Endothelial cell of hepatic sinusoid (primary cell): ENCODE data around the gene KNDC1.
"Not testable (repeated sequence)": the region's sequence is repeated elsewhere in the genome, so short reads cannot be mapped to it uniquely, and the experiment has no call there.

Source experiments
- in situ Hi-C: cut with HindIII; loops from 2 replicates; pipeline ENCODE4 v1.10.0; 2017; ENCODE audit warnings: low sequenced_read_pairs

The KNDC1 gene, protein sequence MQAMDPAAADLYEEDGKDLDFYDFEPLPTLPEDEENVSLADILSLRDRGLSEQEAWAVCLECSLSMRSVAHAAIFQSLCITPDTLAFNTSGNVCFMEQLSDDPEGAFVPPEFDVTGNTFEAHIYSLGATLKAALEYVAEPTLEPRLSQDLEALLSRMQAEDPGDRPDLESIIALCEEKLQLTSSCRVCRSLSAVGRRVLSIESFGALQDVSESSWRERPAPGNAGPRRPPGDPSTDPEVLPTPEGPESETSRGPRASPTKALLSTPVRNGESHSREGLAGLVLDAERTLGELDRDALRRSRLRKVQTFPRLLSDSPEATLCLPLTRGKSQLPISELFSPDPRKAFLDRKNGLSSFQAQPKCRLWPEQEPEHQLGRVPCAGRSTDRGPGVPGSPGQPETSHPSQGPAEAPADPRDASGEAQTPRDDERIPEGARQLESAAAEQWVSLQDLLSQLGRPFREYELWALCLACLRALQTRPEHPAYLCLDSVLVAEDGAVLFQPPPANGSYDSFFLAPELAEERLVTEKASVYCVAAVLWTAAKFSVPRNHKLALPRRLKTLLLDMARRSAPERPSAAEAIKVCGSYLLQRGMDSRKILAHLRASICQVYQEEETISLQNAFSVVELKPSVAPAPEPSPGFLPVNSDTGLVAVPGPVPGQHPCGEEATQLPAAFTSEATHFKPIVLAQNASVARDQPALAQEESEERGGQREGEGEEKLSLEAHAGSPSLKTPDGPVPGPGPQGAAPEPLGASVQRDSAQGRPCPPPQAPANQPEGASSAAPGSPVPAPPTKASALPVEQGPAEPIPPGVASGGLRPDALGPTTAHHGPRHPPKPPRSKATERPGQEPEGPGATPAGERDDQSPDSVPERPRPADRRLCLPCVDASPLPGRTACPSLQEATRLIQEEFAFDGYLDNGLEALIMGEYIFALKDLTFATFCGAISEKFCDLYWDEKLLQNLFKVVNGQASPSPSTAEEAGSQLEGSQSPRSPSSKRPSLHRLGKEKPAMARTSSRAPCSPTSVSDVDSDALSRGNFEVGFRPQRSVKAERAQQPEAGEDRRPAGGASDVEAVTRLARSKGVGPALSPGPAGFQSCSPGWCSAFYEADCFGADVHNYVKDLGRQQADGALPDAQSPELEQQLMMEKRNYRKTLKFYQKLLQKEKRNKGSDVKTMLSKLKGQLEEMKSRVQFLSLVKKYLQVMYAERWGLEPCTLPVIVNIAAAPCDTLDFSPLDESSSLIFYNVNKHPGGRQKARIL (N-terminal part only)

DNA sequence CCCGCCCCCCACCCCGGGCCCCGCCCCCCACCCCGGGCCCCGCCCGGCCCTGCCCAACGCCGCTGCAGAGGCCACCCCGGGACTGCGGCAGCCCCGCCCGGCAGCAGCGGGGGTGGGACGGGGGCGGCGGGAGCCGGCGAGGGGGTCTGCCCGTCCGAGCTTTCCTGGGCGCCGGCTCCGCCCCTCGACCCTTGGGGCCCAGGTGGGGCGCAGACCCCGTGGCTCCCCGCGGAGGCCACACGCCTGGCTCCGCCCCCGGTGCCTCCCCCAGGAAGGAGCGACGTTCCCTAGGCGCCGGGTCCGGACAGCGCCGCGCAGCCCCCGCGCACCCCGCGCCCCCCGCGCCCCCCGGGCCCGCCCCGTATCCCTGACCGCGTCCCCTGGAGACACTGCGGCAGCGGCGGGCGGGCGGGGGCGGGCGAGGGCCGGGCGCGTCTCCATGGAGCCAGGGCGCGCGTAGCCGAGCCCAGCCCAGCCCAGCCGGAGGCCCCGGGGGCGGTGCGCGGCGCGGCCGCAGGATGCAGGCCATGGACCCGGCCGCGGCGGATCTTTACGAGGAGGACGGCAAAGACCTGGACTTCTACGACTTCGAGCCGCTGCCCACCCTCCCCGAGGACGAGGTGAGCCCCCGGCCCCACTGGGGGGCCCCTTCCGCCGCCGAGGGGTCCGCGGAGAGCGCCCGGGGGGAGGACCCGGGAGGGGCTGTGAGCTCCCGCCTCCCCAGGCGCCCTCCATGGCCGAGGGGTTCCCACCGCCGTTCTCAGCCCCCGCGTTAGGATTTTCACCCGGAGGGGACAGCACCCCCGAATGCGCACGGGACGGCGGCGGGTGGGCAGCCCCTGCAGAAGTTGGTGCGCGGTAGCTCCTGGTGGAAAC lies at the start of gene KNDC1:
Gene KNDC1 (plus strand): TSS at position 270 of the 876 bp plus-strand sequence. CDS start 249 bp downstream, at position 519.
- in situ Hi-C loops, result loop anchor here (5.0 kb wide), 3 partner anchors 42 to 97 kb away; partner anchors contain the start of gene VENTX

- in situ Hi-C loops, result no loop called here
Measured at GRCh38 chr10:133110609-133111275, 49.3 kb upstream of the KNDC1 start.

GRCh38 chr10:133111640-133112039 lies 48.4 kb upstream of the KNDC1 start:
- in situ Hi-C loops, result not testable (repeated sequence)

DNA sequence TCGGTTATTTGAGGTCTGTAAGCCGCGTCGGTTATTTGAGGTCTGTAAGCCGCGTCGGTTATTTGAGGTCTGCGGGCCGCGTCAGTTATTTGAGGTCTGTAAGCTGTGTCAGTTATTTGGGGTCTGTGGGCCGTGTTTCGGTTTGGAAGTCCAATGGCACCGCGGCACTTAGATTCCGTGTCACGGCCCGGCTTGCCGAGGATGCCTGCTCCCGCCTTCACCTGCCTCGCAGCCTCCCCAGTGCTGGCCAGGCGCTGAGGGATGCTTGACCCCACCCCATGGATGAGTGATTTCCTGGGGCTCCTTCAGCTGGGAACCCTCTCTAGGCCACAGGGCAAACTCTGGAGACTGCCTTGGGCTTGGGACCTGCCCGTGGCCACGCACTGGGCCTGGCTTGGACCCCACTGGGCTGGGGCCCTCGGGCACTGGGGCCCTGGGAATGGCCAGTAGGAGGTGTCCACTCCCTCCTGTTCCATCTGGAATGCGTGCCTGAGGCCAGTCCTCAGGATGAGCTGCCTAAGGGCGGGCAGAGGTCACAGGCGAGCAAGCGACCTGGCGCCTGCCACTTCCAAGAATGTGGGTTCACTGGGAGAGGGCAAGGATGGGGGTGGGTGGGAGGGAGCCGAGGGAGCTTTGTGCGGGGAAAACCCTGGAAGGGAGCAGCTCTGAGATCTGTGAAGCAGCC lies 46.7 kb upstream of the KNDC1 start:
- in situ Hi-C loops, result no loop called here

DNA sequence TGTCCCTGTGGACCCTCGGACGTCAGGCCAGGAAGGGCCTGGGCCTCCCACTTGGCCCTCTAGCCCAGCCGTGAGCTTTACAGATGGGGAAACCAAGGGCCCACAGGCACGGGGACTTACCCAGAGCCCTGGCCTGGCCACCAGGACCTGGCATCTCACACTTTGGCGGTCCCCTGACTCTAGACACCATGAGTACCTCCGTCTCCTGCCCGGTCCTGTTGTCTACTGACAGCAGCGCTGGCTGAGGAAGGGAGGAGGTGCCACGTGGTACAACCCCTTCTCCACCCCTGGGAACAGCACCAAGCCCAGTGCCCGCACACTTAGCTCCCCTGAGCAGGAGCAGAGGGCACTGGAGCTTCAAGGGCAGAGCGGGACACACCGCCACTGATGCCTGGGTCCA lies 46.2 kb upstream of the KNDC1 start:
- in situ Hi-C loops, result no loop called here

- in situ Hi-C loops, result no loop called here
Measured at GRCh38 chr10:133114251-133114650, 45.8 kb upstream of the KNDC1 start.

DNA sequence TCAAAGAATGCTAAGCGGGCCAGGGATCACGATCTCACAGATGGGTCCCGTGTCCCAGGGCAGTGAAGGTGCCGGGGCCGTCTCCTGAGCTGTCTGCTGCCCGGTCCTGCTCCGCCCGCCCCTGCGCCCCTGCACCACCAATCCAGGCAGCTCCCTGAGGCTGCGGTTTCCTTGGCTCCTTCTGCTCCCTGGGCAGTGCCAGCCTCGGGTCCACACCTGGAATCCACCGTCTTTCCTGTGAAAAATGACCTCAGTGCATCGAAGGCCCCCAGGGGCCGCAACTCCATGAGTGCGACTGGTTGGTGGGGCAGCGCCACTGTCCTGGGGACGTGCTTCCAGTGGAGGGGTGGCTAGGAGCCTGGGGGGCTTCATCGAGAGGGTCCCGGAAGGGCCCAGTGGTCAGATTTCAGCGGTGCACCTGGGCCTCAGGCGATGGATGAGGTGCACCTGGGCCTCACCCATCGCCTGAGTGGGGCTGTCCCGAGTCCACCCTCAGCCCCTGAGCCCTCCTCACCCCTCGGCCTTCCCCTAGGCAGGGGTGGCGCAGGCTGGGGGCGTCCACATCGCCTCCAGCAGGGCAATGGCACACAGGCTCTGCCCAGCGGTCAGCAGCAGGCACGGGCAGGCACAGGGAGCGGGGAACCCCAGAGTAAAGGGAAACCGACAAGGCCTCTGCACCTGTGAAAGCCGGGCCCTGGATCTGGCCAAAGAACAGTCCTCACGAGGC lies 45.1 kb upstream of the KNDC1 start:
- in situ Hi-C loops, result no loop called here

DNA sequence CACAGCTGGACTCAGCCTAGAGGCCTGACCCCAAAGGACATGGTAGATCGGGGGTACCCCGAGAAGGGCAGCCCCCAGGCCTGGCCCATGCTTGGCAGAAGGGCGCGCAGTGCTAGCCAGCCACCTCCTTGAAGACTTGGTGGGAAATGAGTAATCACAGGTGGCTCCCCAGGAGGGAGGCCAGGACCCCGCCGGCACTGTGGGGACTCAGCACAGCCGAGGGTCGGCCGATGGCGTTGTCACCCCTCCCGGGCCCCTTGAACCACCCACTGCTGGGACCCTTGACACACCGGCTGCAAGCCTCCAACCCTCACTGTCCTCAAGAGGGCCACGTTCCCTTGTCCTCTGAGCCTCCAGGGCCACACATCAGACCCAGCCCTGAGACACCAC lies 44.6 kb upstream of the KNDC1 start:
- in situ Hi-C loops, result no loop called here

DNA sequence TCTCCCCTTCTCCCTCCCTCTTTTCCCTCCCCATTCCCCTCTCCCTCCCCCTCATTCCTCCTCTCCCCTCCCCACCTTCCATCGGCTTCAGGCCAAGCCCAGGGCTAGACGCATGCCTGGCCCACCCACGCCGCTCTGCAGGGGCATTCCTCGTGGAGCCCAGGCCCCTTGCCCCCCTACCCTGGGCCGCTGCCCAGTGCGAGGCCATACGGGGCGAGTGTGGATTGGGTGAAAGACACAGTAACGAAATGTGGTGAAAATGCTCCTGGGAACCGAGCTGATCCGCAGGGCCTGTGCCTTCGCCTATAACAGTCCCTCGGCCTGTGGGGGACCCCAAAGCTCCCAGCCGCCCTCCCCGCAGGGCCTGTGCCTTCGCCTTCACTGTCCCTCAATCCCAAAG lies 44.0 kb upstream of the KNDC1 start:
- in situ Hi-C loops, result no loop called here

- in situ Hi-C loops, result no loop called here
Measured at GRCh38 chr10:133116455-133116854, 43.6 kb upstream of the KNDC1 start.

- in situ Hi-C loops, result no loop called here
Measured at GRCh38 chr10:133117036-133117687, 42.9 kb upstream of the KNDC1 start.

GRCh38 chr10:133117688-133118071 lies 42.3 kb upstream of the KNDC1 start:
- in situ Hi-C loops, result no loop called here

GRCh38 chr10:133121479-133121878 lies 38.5 kb upstream of the KNDC1 start:
- in situ Hi-C loops, result no loop called here

- in situ Hi-C loops, result no loop called here
Measured at GRCh38 chr10:133122171-133122935, 37.7 kb upstream of the KNDC1 start.

- in situ Hi-C loops, result no loop called here
Measured at GRCh38 chr10:133123050-133123745, 36.8 kb upstream of the KNDC1 start.

GRCh38 chr10:133123746-133124356 lies 36.2 kb upstream of the KNDC1 start:
- in situ Hi-C loops, result no loop called here
